Measurements from ENCODE around the gene CPHXL2. TPM values are rescaled to one million over a fixed set of nuclear protein-coding genes. Genes with fewer than 3 reads are reported as not detected.

Gene CPHXL2
- total RNA-seq, 4 donors from 2014 or later: not detected

DNA sequence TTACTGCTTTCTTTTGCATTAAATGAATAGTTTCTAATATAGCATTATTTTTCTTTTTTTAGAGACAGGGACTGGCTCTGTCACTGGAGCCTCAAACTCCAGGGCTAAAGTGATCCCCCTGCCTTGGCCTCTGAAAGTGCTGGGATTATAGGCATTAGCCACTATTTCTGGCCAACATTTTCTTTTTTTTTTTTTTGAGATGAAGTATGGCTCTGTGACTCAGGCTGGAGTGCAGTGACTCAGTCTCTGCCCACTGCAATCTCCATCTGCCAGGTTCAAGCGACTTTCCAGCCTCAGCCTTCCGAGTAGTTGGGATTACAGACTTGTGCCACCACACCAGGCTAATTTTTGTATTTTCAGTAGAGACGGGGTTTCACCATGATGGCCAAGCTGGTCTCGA lies 26.5 kb upstream of the CPHXL2 start:
- WGBS: 95% methylated on average over 4 of the region's 4 CpGs
- intact Hi-C loops (cut with DNase I): no loop called here
- no peak for DNase-seq (ENCODE audit: extremely low spot score)
- Histone ChIP-seq H3K4me1 (no peaks in the 10 kb centered on the region), H3K4me3 (no peak overlapping the region), H3K27ac (replicated peaks in 1 of 4) (no peak overlapping the region), H3K9me3 (no peaks in the 10 kb centered on the region), H3K27me3 (no peaks in the 10 kb centered on the region), H3K36me3 (no peaks in the 10 kb centered on the region)
- no peak for TF ChIP-seq POLR2AphosphoS5 (IDR thresholded peaks at IDR 0.05)
- TF ChIP-seq EP300 (IDR thresholded peaks at IDR 0.05): no peak
- TF ChIP-seq POLR2A (IDR thresholded peaks at IDR 0.05; ENCODE audit: low read depth): no peak

DNA sequence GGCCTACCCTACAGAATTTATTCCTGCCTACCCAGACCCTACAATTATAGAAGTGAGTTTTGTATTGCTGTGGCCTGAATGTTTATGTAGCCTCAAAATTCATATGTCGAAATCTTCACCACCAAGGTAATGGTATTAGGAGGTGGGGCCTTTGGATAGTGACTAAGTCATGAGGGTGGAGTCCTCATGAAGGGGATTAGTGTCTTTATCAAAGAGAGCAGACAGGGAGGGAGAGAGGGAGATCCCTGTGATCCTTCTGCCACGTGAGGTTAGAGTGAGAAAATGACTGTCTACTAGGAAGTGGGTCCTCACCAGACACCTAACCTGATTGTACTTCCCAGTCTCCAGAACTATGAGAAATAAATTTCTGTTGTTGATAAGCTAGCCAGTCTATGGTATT lies 25.4 kb upstream of the CPHXL2 start:
- no peak for DNase-seq (ENCODE audit: extremely low spot score)
- intact Hi-C loops (cut with DNase I): no loop called here
- 68% methylated on average over 2 of the region's 2 CpGs for WGBS
- no peaks in the 10 kb centered on the region for H3K27me3 ChIP-seq
- no peak for TF ChIP-seq EP300 (IDR thresholded peaks at IDR 0.05)
- no peak for TF ChIP-seq POLR2AphosphoS5 (IDR thresholded peaks at IDR 0.05)
- TF ChIP-seq POLR2A (IDR thresholded peaks at IDR 0.05; ENCODE audit: low read depth): no peak
- TF ChIP-seq, protein P1, sequence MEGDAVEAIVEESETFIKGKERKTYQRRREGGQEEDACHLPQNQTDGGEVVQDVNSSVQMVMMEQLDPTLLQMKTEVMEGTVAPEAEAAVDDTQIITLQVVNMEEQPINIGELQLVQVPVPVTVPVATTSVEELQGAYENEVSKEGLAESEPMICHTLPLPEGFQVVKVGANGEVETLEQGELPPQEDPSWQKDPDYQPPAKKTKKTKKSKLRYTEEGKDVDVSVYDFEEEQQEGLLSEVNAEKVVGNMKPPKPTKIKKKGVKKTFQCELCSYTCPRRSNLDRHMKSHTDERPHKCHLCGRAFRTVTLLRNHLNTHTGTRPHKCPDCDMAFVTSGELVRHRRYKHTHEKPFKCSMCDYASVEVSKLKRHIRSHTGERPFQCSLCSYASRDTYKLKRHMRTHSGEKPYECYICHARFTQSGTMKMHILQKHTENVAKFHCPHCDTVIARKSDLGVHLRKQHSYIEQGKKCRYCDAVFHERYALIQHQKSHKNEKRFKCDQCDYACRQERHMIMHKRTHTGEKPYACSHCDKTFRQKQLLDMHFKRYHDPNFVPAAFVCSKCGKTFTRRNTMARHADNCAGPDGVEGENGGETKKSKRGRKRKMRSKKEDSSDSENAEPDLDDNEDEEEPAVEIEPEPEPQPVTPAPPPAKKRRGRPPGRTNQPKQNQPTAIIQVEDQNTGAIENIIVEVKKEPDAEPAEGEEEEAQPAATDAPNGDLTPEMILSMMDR (IDR thresholded peaks at IDR 0.05): no peak
- no peaks in the 10 kb centered on the region for H3K36me3 ChIP-seq
- no peak overlapping the region for H3K4me3 ChIP-seq
- no peak overlapping the region for H3K27ac ChIP-seq (replicated peaks in 1 of 4)
- H3K4me1 ChIP-seq: no peaks in the 10 kb centered on the region
- H3K9me3 ChIP-seq: no peaks in the 10 kb centered on the region

DNA sequence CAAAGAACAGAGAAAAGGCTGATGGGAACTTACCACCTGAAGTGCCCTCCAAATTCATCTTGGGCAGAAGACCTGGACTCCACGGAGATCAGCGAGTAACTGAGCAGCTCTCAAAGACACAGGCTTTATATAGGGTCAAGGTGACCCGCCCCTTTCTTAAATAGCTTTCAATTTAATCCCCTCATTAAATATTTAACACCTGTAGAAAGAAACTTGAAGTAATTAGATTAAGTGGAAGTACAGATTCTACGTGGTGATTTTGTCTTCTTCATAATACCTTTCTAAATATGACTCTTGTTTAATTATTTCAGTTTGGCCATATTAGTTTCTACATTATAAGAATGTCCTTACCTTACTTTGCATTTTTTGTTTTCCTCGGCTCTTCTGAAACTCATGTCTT lies 24.6 kb upstream of the CPHXL2 start, which contains the start of gene DUXB:
TSS of gene DUXB (minus strand) at position 101 of the 400 bp plus-strand sequence. CDS start at position 58, 43 bp downstream.
- no peaks in the 10 kb centered on the region for H3K27me3 ChIP-seq
- H3K27ac ChIP-seq (replicated peaks in 1 of 4): no peak within 1 kb of the TSS
- no peak for DNase-seq (ENCODE audit: extremely low spot score)
- H3K36me3 ChIP-seq: no peaks in the 10 kb centered on the region
- WGBS: 95% methylated on average over 5 of the region's 5 CpGs
- intact Hi-C loops (cut with DNase I): no loop called here
- no peak within 1 kb of the TSS for H3K4me3 ChIP-seq
- TF ChIP-seq, protein P1 (IDR thresholded peaks at IDR 0.05): no peak
- TF ChIP-seq POLR2A (IDR thresholded peaks at IDR 0.05; ENCODE audit: low read depth): no peak
- TF ChIP-seq EP300 (IDR thresholded peaks at IDR 0.05): no peak
- no peak for TF ChIP-seq POLR2AphosphoS5 (IDR thresholded peaks at IDR 0.05)
- no peaks in the 10 kb centered on the region for H3K4me1 ChIP-seq
- H3K9me3 ChIP-seq: no peaks in the 10 kb centered on the region

DNA sequence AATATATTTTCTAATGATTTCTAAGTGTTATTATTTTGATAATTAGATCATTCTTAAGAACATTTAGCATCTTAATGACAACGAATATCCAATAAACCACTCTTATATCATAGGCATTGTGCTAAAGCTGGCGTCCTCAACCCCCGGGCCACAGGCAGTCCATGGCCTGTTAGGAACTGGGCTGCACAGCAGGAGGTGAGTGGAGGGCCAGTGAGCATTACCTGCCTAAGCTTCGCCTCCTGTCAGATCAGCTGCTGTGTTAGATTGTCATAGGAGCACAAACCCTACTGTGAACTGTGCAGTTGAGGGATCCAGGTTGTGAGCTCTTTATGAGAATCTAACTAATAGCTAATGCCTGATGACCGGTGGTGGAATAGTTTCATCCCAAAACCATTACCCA lies 20.8 kb upstream of the CPHXL2 start:
- intact Hi-C loops (cut with DNase I): no loop called here
- Histone ChIP-seq H3K9me3 (no peaks in the 10 kb centered on the region), H3K36me3 (no peaks in the 10 kb centered on the region), H3K4me1 (no peaks in the 10 kb centered on the region), H3K27me3 (no peaks in the 10 kb centered on the region), H3K4me3 (no peak overlapping the region), H3K27ac (replicated peaks in 1 of 4) (no peak overlapping the region)
- 83% methylated on average over 5 of the region's 5 CpGs for WGBS
- no peak for DNase-seq (ENCODE audit: extremely low spot score)
- TF ChIP-seq POLR2AphosphoS5 (IDR thresholded peaks at IDR 0.05): no peak
- TF ChIP-seq POLR2A (IDR thresholded peaks at IDR 0.05; ENCODE audit: low read depth): no peak
- TF ChIP-seq, protein P1 (IDR thresholded peaks at IDR 0.05): no peak
- TF ChIP-seq EP300 (IDR thresholded peaks at IDR 0.05): no peak

DNA sequence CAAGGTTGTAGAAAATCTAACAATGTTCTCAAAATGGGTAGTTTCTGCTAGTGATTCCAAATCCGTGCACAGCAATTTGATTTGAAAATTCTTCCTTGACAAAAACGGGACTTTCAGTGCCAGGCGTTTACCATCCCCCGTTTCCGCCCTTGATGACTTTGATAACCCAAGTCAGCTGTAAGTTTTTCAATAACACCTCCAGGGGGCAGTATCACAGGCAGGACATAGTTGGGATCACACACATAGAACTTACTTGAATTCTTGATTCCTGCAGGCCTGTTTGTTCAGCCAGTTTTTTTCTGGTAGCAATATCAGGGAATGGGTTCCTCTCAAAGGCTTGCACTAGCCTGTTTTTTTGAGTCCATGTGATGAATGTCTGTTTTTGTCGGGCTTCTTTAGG lies 18.9 kb upstream of the CPHXL2 start:
- intact Hi-C loops (cut with DNase I): no loop called here

DNA sequence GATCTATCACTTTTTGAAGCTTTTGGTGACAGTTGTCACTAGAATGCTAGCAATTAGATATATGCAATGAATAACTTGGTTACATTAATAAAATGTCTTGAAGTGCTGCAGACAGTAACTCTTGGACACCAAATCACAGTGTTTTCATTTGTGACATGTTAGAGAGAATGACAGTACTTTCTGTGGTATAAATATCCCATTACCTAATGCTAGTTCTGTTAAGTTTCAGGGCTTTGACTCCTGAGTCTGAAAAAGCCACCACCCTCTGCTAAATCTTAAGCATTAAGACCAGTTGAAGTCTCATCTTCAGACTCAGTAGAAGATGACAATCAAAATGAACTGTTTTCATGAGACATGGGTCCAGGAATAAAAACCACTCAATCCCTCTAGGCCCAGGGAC lies 10.6 kb upstream of the CPHXL2 start:
- H3K27me3 ChIP-seq: no peaks in the 10 kb centered on the region
- intact Hi-C loops (cut with DNase I): no loop called here
- TF ChIP-seq POLR2AphosphoS5 (IDR thresholded peaks at IDR 0.05): no peak
- TF ChIP-seq, protein P1 (IDR thresholded peaks at IDR 0.05): no peak
- TF ChIP-seq POLR2A (IDR thresholded peaks at IDR 0.05; ENCODE audit: low read depth): no peak
- no peak for TF ChIP-seq EP300 (IDR thresholded peaks at IDR 0.05)
- no peak overlapping the region for H3K4me3 ChIP-seq
- no peak for DNase-seq (ENCODE audit: extremely low spot score)
- no peak overlapping the region for H3K27ac ChIP-seq (replicated peaks in 1 of 4)
- H3K9me3 ChIP-seq: no peaks in the 10 kb centered on the region
- H3K4me1 ChIP-seq: no peaks in the 10 kb centered on the region
- no peaks in the 10 kb centered on the region for H3K36me3 ChIP-seq

More for the DNA sequence above, 18.9 kb upstream of the CPHXL2 start:
- no peaks in the 10 kb centered on the region for H3K36me3 ChIP-seq
- no peaks in the 10 kb centered on the region for H3K9me3 ChIP-seq
- no peak overlapping the region for H3K4me3 ChIP-seq
- no peak for TF ChIP-seq POLR2AphosphoS5 (IDR thresholded peaks at IDR 0.05)
- TF ChIP-seq EP300 (IDR thresholded peaks at IDR 0.05): no peak
- H3K27me3 ChIP-seq: no peaks in the 10 kb centered on the region
- H3K4me1 ChIP-seq: no peaks in the 10 kb centered on the region
- H3K27ac ChIP-seq (replicated peaks in 1 of 4): no peak overlapping the region
- 87% methylated on average over 6 of the region's 6 CpGs for WGBS
- DNase-seq (ENCODE audit: extremely low spot score): no peak
